GM18507 (cell line): Measurements from ENCODE around the gene MAD1L1.

ENCODE experiments used
- DNase-seq: peaks from one replicate; pipeline ENCODE4 v3.0.0; 2011; ENCODE audit warnings: low read depth; ENCODE audit not compliant: insufficient read length; ENCODE audit errors: extremely low spot score
- FAIRE-seq: peaks from 2 replicates; lab custom pipeline; 2011; peaks lifted over from hg19 to GRCh38; lab: Jason Lieb, UNC

The MAD1L1 gene

GRCh38 chr7:2033586-2034135 is 199.1 kb downstream of the MAD1L1 start:
- no peak for FAIRE-seq
- no peak for DNase-seq

DNA sequence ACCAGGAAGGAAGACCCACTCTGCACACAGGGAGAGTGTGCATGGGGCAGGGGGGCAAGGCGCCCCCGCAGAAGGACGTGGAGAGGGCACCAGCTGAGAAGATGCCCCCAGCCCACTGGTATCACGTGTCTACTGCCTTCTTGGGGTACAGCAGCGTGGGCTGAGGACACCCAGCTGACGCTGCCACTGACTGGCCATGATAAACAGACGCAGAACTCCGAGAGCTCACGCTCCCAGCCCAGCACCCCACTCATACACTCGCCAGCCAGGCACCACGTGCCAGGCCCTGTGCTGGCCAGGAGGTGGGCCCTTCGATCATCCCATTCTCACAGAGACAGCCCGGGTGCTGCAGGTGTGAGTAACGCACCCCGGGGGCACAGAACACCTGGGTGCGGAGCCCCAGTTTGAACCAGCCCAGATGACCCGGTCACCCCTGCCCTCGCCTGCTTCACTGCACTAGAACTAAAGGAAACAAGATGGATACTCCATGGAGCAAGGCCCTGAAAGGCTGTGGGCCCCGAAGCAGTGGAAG is 199.8 kb downstream of the MAD1L1 start:
- DNase-seq: no peak
- FAIRE-seq: no peak

DNA sequence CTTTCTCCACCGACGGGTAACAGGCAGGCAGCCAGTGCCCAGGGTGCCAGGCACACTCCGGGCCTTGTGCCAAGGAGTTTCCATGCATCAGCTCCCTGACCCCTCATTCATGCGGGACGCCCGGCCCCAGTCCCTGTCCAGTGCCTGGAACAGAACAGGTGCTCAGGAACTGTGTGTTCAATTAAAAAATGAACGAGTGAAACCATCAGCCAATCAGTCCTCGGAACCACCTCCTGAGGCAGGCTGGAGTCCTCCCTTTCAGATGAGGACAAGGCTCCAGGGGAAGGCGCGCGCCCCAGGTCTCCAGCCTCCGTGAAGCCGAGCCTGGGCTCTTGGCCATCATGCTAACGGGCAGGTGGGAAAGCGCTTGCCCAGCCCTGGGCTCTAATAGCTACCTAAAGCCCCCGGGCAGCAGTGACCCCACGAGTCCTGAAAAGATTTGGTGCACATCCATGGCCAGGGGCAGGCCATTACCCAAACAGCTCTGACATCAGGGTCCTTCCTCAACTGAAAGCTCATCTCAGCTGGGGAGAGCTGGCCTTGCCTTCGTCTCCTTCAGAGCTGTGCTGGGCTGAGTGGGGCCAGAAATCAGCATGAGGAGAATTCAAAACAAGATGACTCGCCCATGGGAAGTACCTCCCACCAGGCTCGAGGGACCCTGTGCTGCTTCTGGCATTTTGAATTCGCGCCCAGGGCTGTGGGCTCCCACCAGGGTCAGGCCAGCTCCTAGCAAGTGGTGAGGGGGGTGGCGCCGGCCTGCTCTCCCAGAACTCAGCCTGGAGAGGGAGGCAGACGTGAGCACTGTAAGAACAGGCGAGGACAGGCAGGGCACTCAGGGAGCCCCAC is 200.5 kb downstream of the MAD1L1 start:
- FAIRE-seq: no peak
- no peak for DNase-seq

DNA sequence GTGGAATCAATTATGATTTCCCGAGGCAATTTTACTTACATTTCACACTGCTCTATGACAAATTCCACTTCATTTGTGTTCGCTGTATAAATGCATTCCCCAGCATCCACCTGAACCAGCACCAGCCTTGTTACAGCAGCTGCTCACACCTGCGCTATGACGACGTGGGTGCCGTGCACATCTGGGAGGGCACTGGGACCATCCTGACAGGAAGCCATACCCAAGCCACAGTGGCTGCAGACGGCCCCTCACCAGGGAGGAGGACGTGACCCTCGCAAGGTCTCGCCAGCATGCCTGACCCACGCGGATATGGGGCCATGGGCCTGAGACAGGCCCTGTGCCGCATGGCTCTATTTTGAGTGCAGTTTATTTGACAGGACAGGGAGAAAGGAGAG is 201.3 kb downstream of the MAD1L1 start:
- DNase-seq (no peak), FAIRE-seq (no peak)

- no peak for FAIRE-seq
These were observed 202.0 kb downstream of the MAD1L1 start for GRCh38 chr7:2030475-2031450.

DNA sequence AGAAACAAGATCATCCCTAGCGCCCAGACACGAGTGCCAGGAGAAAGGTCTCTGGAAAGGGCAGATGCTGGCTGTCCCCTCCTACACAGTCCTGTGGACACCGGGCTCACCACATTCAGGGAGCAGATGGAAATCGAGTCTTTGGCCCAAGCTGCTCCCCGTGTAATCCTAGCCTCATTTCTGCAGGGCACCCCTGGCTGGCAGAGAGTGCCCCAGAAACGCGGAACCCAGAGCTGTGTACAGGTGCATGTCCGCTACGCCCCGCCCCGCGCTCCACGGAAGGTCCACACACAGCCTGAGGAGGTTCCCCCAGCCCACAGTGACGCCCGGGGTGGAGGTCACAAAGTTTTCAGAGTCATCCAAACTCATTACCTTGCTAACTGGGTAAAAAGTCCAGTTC is 202.8 kb downstream of the MAD1L1 start:
- FAIRE-seq (no peak), DNase-seq (no peak)

More at GRCh38 chr7:2030475-2031450, 202.0 kb downstream of the MAD1L1 start:
- no peak for DNase-seq

DNA sequence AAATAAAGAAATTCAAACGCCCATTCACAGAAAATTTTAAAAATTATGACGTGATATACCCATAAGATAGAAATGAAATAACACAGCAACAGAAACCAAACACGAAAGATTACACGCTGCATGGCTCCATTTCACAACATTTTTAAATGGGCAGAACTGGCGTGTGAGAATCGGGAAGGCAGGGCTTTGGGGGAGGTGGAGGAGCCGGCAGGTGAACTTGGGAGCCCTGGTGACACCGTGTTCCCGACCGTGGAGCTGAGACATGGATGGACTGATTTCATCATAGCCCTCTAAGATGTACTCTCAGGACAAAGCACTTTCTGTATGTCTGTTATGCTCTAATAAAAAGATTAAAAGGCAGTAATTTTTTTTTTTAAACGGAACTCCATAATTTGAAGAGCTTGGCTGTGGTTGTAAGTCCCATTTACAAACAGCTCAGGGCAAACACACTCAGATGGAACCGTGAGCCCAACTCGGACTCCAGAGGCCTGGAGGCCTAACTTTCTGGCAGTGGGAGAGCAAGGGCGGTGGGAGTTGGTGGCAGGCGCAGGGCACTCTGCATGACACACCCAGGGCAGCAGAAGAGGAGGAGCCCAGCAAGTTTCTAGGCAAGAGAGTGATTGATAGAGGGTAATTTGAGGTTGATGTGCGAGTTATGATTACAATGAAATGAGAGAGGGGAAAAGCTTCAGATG is 203.4 kb downstream of the MAD1L1 start:
- DNase-seq (no peak), FAIRE-seq (no peak)

DNA sequence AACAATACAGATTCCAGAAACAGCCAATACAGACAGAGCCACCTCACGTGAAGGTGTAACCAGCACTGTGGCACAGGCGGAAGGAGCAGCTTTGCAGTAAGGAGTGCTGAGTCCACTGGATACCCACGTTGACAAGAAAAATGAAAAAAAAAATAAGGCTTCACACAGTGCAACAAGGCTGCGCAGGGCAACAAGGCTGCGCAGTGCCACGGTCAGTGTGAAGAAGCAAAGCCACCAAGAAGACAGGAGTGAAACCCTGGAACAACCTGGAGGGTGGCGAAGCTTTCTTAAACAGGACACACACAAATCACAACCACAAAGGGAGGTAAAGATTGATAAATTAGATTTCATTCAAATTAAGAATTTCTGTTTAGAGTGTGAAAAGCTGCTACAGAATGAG is 204.0 kb downstream of the MAD1L1 start:
- FAIRE-seq (no peak), DNase-seq (no peak)

DNA sequence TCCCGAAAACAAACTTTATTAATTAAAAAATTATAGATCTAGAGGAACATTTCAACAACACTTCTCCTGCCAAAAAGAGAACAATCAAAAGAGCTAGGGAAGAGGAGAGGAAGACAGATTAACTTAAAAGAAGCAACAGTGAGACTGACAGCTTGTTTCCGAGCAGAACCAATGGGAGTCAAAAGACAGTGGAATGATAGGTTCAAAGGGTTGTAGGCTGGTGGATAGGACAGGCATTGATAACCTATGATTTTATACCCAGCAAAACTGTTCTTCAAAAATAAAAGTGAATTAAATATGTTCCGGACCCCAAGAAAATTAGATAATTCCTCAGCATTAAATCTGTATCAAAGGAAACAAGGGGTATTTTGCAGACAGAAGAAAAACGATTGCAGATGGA is 207.6 kb downstream of the MAD1L1 start:
- DNase-seq: no peak
- FAIRE-seq: no peak

- FAIRE-seq (no peak), DNase-seq (no peak)
These were observed 208.2 kb downstream of the MAD1L1 start for GRCh38 chr7:2024567-2024918.

DNA sequence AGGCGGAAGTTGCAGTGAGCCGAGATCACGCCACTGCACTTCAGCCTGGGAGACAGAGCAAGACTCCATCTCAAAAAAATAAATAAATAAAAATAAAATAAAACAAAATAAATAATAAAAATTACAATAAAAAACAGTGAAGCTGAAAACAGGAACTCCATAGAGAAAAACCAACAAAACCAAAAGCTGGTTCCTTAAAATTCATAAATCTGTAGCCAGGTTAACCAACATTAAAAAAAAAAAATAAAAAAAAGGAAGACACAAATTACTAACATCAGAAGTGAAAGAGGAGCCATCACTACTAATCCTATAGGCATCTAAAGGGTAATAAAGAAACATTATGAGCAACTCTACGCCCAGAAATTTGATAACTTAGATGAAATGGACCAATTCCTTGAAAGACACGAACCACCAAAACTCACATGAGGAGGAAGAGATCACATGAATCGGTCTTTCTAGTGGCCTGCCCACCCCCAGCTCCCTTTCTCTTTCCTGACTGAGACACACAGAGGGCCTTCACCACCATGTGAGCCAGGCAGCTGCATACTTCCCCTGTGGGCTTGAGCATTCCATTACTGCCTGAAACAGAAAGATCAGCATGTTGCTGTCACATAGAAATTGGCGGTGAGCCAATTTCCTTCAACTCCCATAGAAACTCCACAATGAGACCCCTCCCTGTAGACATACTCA is 208.7 kb downstream of the MAD1L1 start:
- no peak for FAIRE-seq
- DNase-seq: no peak

DNA sequence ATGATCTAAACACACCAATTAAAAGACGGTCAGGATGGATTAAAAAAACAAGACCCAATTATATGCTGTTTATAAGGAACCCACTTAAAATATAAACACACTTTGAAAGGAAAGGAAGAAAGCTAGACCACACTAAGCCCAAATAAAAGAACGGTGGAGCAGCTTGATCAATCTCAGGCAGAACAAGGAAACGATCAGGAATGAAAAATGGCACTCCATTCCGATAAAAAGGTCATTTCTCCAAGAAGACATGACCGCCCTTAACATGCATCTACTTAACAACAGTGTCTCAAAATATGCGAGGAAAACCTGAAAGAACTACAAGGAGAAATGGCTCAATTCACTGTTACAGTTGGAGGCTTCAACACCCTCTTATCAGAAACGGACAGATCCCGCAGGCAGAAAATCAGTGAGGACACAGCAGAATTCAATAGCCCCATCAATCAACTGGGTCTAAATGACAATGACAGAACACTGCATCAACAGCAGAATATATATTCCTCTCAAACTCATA is 210.0 kb downstream of the MAD1L1 start:
- FAIRE-seq: no peak
- no peak for DNase-seq

- no peak for DNase-seq
These were observed 210.7 kb downstream of the MAD1L1 start for GRCh38 chr7:2022021-2022409.

GRCh38 chr7:2019711-2020511 is 212.8 kb downstream of the MAD1L1 start:
- peak; percentile 40 for DNase-seq
- FAIRE-seq: no peak

More at GRCh38 chr7:2022021-2022409, 210.7 kb downstream of the MAD1L1 start:
- no peak for FAIRE-seq

DNA sequence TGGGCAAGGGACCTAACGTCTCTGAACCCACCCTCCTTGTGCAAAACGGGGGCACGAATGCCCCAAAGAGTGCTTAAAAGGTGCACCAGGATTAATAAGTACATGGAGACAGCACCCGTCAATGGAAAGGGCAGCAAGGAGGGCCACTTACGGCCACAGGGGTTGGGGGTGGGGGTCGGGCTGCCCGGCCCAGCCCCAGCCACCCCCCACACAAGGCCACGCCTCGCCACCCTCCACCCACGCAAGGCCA is 213.4 kb downstream of the MAD1L1 start:
- DNase-seq: no peak
- FAIRE-seq: no peak

DNA sequence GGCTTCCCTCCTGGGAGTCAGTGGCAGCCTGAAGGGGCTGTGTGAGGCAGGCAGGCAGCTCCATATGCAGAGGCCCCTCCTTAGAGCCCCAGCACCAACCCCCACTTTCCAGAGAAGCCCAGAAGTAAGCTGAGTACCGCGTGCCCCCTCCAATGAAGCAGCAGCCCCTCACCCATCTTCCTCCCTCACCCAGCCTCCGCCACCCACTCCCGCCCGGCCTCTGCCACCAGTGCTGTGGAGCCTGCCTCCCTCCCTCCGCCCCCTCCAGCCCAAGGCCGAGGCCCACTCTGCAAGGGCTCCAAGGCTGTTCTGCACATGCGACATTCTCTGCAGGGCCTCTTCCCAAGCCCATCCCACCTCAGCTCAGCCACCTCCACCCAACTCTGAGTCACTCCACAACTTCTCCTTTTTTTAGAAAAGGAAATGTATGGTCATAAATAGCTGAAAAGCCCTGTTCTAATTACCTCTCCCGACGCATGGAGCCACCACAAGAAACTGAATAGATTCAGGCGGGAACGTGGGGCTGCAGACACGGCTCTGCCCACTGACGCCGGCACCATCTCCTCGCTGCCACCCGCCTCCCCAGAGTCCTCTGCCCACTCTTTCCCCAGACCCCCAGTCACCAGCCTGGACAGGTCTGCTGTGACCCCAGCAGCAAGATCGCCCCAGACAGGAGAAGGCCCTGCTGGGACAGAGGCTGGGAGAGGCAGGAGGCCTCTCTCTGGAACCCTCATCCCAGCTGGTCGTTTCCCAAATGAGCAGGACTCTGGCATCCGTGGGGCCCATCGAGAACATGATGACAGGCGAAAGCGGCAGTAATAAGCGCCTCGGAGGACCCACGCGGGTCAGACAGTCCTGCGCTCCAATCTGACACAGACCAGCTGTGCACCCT is 213.9 kb downstream of the MAD1L1 start:
- no peak for DNase-seq
- no peak for FAIRE-seq

GRCh38 chr7:2017914-2018568 is 214.7 kb downstream of the MAD1L1 start:
- DNase-seq: no peak

More at GRCh38 chr7:2017914-2018568, 214.7 kb downstream of the MAD1L1 start:
- FAIRE-seq: no peak
